K562 (cell line): ENCODE results near the gene GRHL3. TPM values are rescaled to one million over a fixed set of nuclear protein-coding genes. Genes with fewer than 3 reads are reported as not detected.

Experiments
- MGA ChIP-seq: fragments of 450-650 bp; IDR thresholded peaks from 2 replicates; pipeline ENCODE4 v1.6.1; 2016; ENCODE audit warnings: mild to moderate bottlenecking, moderate library complexity
- ZNF316 ChIP-seq: fragments of 450-650 bp; IDR thresholded peaks from 2 replicates; pipeline ENCODE4 v1.6.1; 2016
- polyA plus RNA-seq, 8 experiments: library from polyadenylated mRNA; depleted of rRNA in 4 of 8; stranded (reverse) in 5 of 8; unstranded in 3 of 8; fragments of >200 nt; fragmentation: Nextera tagmentation in 2 of 8; fragmentation: Illumina TruSeq in 1 of 8; extraction: Ambion mirVana in 2 of 8; extraction: Trizol in 1 of 8; gene quantifications; 2 replicates each; pipeline versions ENCODE4 v1.2.1 to v1.2.3, GENCODE V29; 2011 to 2014; ENCODE audit warnings: inconsistent platforms in 1 of 8, missing spikeins in 1 of 8
- total RNA-seq, 7 experiments: library from RNA; depleted of rRNA in 6 of 7; stranded (reverse); fragments of >200 nt in 6 of 7; fragmentation: Illumina TruSeq in 2 of 7; extraction: Trizol in 2 of 7; gene quantifications; 2 replicates each; pipeline versions ENCODE4 v1.2.1 to v1.2.3, GENCODE V29; 2011 to 2021; ENCODE audit warnings: low replicate concordance in 1 of 7

Gene GRHL3
- total and polyA plus RNA-seq, 9 of the 15 experiments (the other 6 are each of a cell fraction or from before 2014, with no cell fraction given), result 0.01 to 0.04 TPM; not detected in 7

GRCh38 chr1:24389231-24389678 lies 70.1 kb downstream of the GRHL3 start (continued):
- TF ChIP-seq MGA, result no peak
- no peak for TF ChIP-seq ZNF316
- TF ChIP-seq, all 486 proteins: peak for 0
